H1 (cell line): ENCODE data around the gene MGAT5. TPM values are rescaled to one million over a fixed set of nuclear protein-coding genes. Genes with fewer than 3 reads are reported as not detected.

ENCODE experiments used
- CEBPB ChIP-seq: IDR thresholded peaks from 2 replicates; pipeline ENCODE4 v1.6.1; 2012; ENCODE audit warnings: low read depth, low read length
- CHD7 ChIP-seq: fragments of 300-600 bp; sonication (generic); IDR thresholded peaks from 2 replicates; pipeline ENCODE4 v1.7.1; 2012; ENCODE audit warnings: low read length, moderate library complexity, mild to moderate bottlenecking, inconsistent platforms; ENCODE audit not compliant: insufficient replicate concordance
- polyA plus RNA-seq, 7 experiments: library from polyadenylated mRNA; depleted of rRNA in 3 of 7; stranded (reverse) in 5 of 7; unstranded in 2 of 7; fragments of >200 nt in 5 of 7; fragments of 200-250 nt in 2 of 7; gene quantifications; 1 replicate in 5 of 7; 2 replicates in 1 of 7; 4 replicates in 1 of 7; pipeline versions ENCODE4 v1.2.1 to v1.2.3, GENCODE V29; 2011 to 2013; ENCODE audit warnings: missing spikeins in 2 of 7, mixed read lengths in 2 of 7
- total RNA-seq: library from RNA; stranded (reverse); fragmentation: NEBNext Ultra II Directional; extraction: Animal tissue kit (Norgen Biotek cat#: 25700); gene quantifications from 2 replicates; pipeline ENCODE4 v1.2.1, GENCODE V29; 2021

Gene MGAT5
- total and polyA plus RNA-seq, 2 of the 8 experiments (the other 6 are each of a cell fraction or from before 2014, with no cell fraction given): 11.2 to 49.2 TPM

GRCh38 chr2:134280726-134281125 lies 26.9 kb downstream of the MGAT5 start (continued):
- no peak for TF ChIP-seq CHD7
- no peak for TF ChIP-seq CEBPB
